Non-pigmented ciliary epithelial cell (primary cell): ENCODE data around the gene FAF1.

Experiments used
- DNase-seq: peaks from one replicate; pipeline ENCODE4 v3.0.0-alpha.2; 2010; ENCODE audit warnings: low read depth

The FAF1 gene

GRCh38 chr1:50633465-50633864, 326.6 kb downstream of the FAF1 start:
- no peak for DNase-seq

- DNase-seq: no peak
Measured at GRCh38 chr1:50631161-50631560, 328.9 kb downstream of the FAF1 start.

GRCh38 chr1:50622259-50622658, 337.8 kb downstream of the FAF1 start:
- DNase-seq: no peak

- no peak for DNase-seq
Measured at GRCh38 chr1:50620680-50621329, 339.3 kb downstream of the FAF1 start.

- DNase-seq: no peak
Measured at GRCh38 chr1:50615036-50615750, 344.9 kb downstream of the FAF1 start.

- no peak for DNase-seq
Measured at GRCh38 chr1:50611675-50612074, 348.4 kb downstream of the FAF1 start.

- DNase-seq: no peak
Measured at GRCh38 chr1:50610563-50610962, 349.5 kb downstream of the FAF1 start.

- no peak for DNase-seq
Measured at GRCh38 chr1:50609508-50609907, 350.6 kb downstream of the FAF1 start.

- DNase-seq: no peak
Measured at GRCh38 chr1:50605186-50605875, 354.7 kb downstream of the FAF1 start.

- DNase-seq: no peak
Measured at GRCh38 chr1:50604580-50604979, 355.5 kb downstream of the FAF1 start.

GRCh38 chr1:50603274-50604271, 356.5 kb downstream of the FAF1 start:
- DNase-seq: no peak

GRCh38 chr1:50599546-50599945, 360.5 kb downstream of the FAF1 start:
- DNase-seq: no peak

- DNase-seq: no peak
Measured at GRCh38 chr1:50595874-50596273, 364.2 kb downstream of the FAF1 start.

- no peak for DNase-seq
Measured at GRCh38 chr1:50593515-50593914, 366.6 kb downstream of the FAF1 start.

- no peak for DNase-seq
Measured at GRCh38 chr1:50591598-50591997, 368.5 kb downstream of the FAF1 start.

- no peak for DNase-seq
Measured at GRCh38 chr1:50582346-50582745, 377.7 kb downstream of the FAF1 start.

- DNase-seq: peak; percentile 47
Measured at GRCh38 chr1:50570066-50570468, 390.0 kb downstream of the FAF1 start.

GRCh38 chr1:50568782-50569181, 391.3 kb downstream of the FAF1 start:
- no peak for DNase-seq

- DNase-seq: no peak
Measured at GRCh38 chr1:50566405-50566804, 393.7 kb downstream of the FAF1 start.

- no peak for DNase-seq
Measured at GRCh38 chr1:50564417-50564816, 395.6 kb downstream of the FAF1 start.

GRCh38 chr1:50562106-50562505, 398.0 kb downstream of the FAF1 start:
- DNase-seq: no peak

GRCh38 chr1:50559421-50559820, 400.6 kb downstream of the FAF1 start:
- no peak for DNase-seq
